GM18502 (cell line): ENCODE results near the gene SETD1B.

ENCODE experiments used
- ATAC-seq: cut with Tn5 transposase; IDR thresholded peaks from one replicate; pipeline ENCODE4 v1.9.1; 2021; ENCODE audit warnings: mild to moderate bottlenecking; ENCODE audit not compliant: unreplicated experiment, poor library complexity

Gene SETD1B

DNA sequence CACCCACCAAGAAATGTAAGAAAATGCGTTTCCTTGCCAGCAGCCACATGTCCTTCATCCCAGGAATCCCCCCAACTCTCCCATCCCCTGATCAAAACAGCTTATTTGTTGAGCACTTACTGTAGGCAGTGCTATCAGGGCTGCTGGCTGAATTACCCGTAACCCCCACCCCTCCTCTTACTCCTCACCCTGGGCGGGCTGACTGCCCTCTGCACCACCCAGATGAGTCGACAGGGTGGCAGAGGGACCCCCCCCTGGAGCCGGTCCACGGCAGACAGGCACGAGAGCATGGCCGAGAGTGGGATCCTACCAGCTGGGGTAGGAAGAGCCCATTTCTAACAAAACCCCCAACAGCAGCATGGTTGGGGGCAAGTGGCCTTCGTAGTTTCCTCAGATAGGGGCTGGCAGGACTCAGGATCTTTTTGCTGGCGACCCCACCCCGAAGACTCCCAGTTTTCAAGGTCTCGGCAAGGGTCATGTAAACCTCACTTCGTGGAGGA lies 9.2 kb upstream of the SETD1B start:
- peak; percentile 0 for ATAC-seq

DNA sequence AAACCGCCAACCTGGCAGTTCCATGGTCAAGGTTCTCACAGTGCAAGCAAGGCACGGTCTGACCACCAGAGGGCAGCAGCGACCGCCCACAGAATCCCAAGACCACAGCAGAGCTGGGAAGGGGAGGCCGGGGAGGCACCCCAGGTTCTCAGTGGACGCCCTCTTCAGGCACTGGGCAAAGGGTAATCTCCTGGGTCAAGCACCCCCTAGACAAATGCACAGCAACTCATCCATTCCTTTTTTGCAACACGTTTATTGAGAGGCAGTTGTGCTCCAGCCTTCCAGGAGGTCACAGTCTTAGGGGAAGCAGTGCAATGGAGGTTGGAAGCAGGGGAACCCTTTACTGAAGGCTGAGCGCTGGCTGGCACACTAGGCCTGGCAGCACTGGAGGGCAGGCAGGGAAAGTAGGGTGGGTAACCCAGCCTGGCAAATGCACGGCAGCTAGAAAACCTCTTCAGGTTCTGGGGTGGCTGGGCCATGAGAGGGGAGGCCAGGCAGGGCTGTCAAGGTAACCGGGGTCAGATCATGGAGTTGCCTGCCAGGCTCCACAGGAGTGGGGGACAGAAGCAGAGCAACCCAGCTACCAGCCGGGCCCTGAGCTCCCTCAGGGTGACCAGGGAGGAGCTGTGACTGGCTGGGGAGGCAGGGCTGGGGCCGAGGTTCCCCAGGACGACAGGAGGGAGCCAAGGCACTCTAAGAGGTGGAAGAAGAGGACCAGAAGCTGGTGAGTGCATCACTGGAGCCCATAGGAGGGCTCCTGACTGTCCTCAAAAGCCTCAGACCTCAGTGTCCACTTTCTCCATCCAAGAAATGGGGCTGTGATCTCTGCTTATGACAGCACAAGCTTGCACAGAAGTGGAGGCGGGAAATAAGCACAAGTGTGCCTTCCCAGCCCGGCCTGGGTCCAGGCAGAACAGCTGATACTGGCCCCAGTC lies 8.5 kb upstream of the SETD1B start:
- ATAC-seq: peak; percentile 22

DNA sequence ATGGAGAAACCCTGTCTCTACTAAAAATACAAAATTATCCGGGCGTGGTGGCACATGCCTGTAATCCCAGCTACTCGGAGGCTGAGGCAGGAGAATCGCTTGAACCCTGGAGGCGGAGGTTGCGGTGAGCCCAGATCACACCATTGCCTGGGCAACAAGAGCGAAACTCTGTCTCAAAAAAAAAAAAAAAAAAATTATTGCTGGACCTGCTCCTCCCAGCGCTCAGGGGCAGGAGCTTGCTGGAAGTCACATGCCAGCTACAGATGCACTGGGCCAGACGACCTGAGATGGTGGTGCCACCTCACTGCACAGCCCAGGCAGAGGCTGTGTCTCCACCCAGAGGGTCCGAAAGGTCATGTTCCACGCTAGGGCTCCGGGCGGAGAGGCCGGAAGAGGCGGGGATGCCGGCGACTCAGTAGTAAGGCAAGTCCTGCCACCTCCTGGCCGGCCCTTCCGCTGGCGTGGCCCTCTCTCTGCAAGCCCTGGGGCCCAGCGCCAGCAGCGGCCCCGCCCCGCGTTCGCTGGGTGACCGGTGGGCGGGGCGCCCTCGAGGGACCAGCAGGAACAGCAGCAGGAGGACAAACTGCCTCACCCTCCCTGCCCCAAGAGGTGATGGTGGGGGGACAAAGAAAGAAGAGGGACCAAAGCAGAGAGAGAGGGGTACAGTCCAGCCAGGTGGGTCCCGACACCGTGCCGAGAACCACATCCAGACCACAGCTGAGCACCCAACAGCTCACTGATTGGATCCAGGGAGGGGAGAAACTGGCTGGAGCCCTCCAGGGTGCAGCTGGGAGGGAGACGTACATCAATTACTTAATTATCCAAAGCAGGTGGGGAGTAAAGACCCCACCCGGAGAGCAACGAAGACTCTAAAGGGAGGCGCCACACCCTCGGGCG lies 6.7 kb upstream of the SETD1B start:
- ATAC-seq: no peak

DNA sequence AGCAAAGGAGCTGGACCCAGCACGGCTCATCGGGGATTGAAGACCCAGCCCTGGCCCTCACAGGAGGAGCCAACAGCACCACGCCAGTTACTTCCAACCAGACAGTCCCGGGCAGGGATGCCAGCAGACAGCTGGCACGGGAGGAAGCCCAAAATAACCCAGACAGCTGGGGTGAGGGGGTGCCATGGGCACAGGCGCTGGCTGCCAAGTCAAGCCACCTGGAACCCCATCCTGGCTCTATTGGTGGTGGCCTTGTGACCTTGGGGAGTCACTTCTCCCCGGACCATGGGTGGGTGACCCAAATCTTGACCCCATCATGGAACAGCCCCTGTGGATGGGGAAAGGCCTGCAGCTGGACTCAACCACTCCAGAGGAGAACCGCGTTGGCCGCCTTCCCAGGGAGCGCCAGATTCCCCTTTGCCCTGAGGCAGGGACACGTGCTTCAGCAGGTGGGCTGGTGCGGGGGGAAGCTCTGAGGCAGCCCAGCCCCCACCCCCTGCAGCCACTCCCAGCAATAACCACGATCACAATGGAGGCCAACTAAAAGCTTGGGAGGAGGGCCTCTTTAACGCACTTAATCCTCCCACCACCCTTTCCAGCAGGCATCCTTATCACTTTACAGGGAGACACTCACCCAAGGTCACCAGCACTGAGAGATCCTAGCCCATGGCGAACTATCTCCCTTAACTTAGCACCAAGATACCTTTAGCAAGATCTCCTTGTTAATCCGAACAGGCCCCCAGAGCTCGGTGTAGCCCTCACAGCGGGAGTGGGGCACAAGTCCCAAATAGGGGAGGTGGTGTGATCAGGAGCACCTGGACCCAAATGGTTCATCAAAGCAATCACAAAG lies 5.6 kb upstream of the SETD1B start:
- ATAC-seq: no peak

- ATAC-seq: no peak
These were observed 5.0 kb upstream of the SETD1B start for GRCh38 chr12:121798787-121799155.

GRCh38 chr12:121799156-121799841 lies 4.5 kb upstream of the SETD1B start:
- ATAC-seq: no peak

DNA sequence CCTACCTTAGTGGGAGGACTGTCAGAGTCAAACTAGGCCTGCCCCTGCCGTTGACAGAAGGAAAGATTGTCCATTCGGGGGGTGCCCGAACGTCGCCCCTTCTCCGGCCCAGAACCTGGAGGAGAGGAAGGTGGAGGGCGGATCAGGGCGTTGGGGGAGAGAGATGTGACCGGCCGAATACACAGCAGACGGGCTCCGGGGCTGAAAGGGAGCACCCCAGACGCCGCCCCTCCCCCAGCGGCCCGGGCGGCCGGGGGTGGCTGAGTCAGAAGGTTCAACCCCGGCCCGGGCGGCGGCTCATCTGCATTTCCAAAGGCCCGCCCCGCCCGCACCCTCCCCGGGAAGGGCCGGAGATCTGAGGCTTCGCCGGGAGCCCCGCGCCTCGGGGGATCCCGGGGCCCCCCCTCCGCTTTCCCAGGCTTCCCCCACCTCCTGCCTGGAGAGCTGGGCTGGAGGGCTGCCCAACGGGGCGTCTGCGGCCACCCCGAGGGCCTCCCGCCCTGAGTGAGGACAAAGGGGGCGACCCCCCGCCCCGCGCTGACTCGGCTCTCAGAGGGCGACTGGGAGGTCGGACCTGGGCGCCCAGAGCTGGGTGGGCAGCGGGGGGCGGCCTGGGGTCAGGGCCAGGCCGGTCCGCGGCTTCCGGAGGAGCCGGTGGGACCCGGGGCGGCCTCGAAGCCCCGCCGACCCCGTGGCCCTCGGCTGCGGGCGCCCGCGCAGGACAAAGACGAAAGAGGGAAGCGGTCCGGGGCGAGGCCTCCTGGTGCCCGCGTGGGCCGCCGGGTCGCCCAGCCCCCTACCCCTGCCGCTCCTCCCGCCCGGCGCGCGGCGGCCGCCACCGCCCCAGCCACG lies 3.7 kb upstream of the SETD1B start:
- ATAC-seq: no peak

- no peak for ATAC-seq
These were observed 2.9 kb upstream of the SETD1B start for GRCh38 chr12:121800694-121801594.

- no peak for ATAC-seq
These were observed 2.0 kb upstream of the SETD1B start for GRCh38 chr12:121801595-121802484.

GRCh38 chr12:121802485-121802842 lies 1.3 kb upstream of the SETD1B start:
- ATAC-seq: no peak

- peak; percentile 50 for ATAC-seq
These were observed 738 bp upstream of the SETD1B start for GRCh38 chr12:121802843-121803698.

- no peak for ATAC-seq
These were observed 755 bp downstream of the SETD1B start for GRCh38 chr12:121804417-121805111.

DNA sequence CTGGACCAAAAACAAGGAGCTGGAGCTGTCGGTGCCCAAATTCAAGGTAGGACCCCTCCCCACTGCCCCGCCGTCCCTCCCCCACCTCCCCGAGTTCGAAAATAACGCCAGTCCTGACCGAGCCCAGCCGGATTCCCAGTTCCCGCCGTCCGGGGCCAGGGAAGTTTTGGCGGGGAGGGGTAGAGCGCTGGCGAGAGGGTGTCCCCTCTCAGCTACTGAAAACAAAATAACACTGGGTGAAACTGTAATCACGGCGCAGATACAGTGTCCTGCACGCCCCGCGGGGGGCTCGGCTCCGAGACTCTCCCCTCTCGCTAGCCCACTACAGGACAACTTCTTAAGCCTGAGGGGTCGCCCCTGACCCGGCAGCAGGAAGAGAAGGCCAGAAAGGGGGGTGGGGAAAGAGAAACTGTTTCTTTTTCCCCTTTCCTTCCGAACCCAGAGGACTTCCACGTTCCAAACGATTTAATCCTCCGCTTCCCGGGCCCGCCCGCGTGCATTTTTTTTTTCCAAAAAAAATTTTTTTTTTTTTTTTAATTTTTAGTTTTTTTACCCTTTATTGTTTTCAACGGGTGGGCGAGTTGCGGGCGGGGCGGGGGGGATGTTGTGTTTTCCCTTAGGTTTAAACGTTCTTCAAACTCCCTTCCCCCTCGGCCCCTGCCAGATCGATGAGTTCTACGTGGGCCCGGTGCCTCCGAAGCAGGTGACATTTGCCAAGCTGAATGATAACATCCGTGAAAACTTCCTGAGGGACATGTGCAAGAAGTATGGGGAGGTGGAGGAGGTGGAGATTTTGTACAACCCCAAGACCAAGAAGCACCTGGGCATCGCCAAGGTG lies 1.6 kb downstream of the SETD1B start:
- ATAC-seq: no peak

DNA sequence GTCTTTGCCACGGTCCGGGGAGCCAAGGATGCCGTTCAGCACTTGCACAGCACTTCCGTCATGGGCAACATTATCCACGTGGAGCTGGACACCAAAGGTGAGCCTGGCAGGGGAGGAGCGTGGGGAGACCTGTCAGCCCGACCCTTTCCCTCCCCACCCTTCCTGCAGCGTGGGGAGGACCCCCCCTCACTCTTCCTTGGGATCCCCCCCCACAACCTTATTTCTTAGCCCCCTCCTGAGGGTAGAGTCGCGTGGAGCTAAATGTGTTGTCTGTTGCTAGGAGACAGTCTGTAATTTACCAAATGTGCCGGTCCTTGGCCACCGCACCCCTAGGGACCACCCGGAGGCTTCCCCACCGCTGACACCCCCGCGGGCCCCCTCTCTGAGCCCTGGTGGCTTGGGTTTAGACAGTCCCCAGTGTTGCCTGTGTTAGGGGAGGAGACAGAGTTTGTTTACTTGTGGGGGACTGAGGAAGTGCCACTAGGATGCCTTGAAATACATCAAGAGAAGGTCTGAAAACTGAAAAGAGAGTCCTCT lies 2.3 kb downstream of the SETD1B start:
- no peak for ATAC-seq
